NCI-H128 (cell line): ENCODE results near the gene TLR9.

Source experiments
- DNase-seq: peaks from one replicate; lab custom pipeline; 2025; ENCODE audit not compliant: unreplicated experiment; lab: John Stamatoyannopoulos, UW

Gene TLR9

GRCh38 chr3:52218454-52218853, 7.0 kb downstream of the TLR9 start:
- no peak for DNase-seq

GRCh38 chr3:52218026-52218425, 7.4 kb downstream of the TLR9 start:
- no peak for DNase-seq

GRCh38 chr3:52217409-52217805, 8.0 kb downstream of the TLR9 start:
- DNase-seq = no peak

- DNase-seq = no peak
Measured at GRCh38 chr3:52216585-52217408, 8.6 kb downstream of the TLR9 start.

- no peak for DNase-seq
Measured at GRCh38 chr3:52215351-52215750, 10.1 kb downstream of the TLR9 start.

- no peak for DNase-seq
Measured at GRCh38 chr3:52213901-52214300, 11.5 kb downstream of the TLR9 start.

- DNase-seq = no peak
Measured at GRCh38 chr3:52213005-52213404, 12.4 kb downstream of the TLR9 start.

GRCh38 chr3:52211268-52211891, 14.1 kb downstream of the TLR9 start:
- DNase-seq = no peak

GRCh38 chr3:52210550-52211046, 14.8 kb downstream of the TLR9 start:
- DNase-seq = no peak

GRCh38 chr3:52210037-52210436, 15.4 kb downstream of the TLR9 start:
- DNase-seq = no peak

GRCh38 chr3:52208556-52208955, 16.9 kb downstream of the TLR9 start:
- no peak for DNase-seq

GRCh38 chr3:52205727-52206372, 19.6 kb downstream of the TLR9 start:
- no peak for DNase-seq

- peak; percentile 41 for DNase-seq
Measured at GRCh38 chr3:52204337-52205073, 20.9 kb downstream of the TLR9 start.

- no peak for DNase-seq
Measured at GRCh38 chr3:52203701-52204100, 21.7 kb downstream of the TLR9 start.

GRCh38 chr3:52202384-52203077, 22.9 kb downstream of the TLR9 start:
- no peak for DNase-seq

GRCh38 chr3:52200981-52201679, 24.3 kb downstream of the TLR9 start:
- no peak for DNase-seq

GRCh38 chr3:52198643-52199608, 26.5 kb downstream of the TLR9 start:
- DNase-seq = no peak

GRCh38 chr3:52197842-52198625, 27.4 kb downstream of the TLR9 start, which contains the start of gene ALAS1:
Gene ALAS1, plus strand, starts transcription at chr3:52198160. Its CDS starts 1,082 bp downstream, at chr3:52199242.
- peak; percentile 66 for DNase-seq
